GM23338 (cell line): ENCODE measurements around the gene OR6J1. TPM values are rescaled to one million over a fixed set of nuclear protein-coding genes. Genes with fewer than 3 reads are reported as not detected.

Experiments used
- ATAC-seq: fragments of 200-7000 bp; cut with Tn5 transposase; 3 replicates; pipeline ENCODE4 v1.9.1; 2020
- DNase-seq: peaks from one replicate; pipeline ENCODE4 v3.0.0-alpha.2; 2015; ENCODE audit warnings: low spot score
- H2AFZ ChIP-seq: fragments of 200-600 bp; sonication (generic); 2 replicates; pipeline ENCODE4 v1.8.0; 2016; ENCODE audit warnings: antibody characterized with exemption, mild to moderate bottlenecking, moderate library complexity
- H3F3A ChIP-seq: fragments of 200-600 bp; sonication (generic); replicated peaks from 2 replicates; pipeline ENCODE4 v1.8.0; 2017; ENCODE audit warnings: antibody characterized with exemption, mixed run types, low read depth
- H3K27ac ChIP-seq: fragments of 200-600 bp; sonication (generic); 2 replicates; pipeline ENCODE4 v1.6.1; 2016; ENCODE audit warnings: low read depth
- H3K27me3 ChIP-seq: fragments of 200-600 bp; sonication (generic); 2 replicates; pipeline ENCODE4 v1.8.0; 2016; ENCODE audit warnings: mild to moderate bottlenecking, mixed run types, moderate library complexity; ENCODE audit not compliant: insufficient read depth
- H3K36me3 ChIP-seq: fragments of 200-600 bp; sonication (generic); 2 replicates; pipeline ENCODE4 v1.8.0; 2016; ENCODE audit warnings: mild to moderate bottlenecking; ENCODE audit not compliant: insufficient read depth
- H3K4me1 ChIP-seq: fragments of 200-600 bp; sonication (generic); 2 replicates; pipeline ENCODE4 v1.8.0; 2016; ENCODE audit warnings: mild to moderate bottlenecking, moderate library complexity; ENCODE audit not compliant: insufficient read depth
- H3K4me2 ChIP-seq: fragments of 200-600 bp; sonication (generic); 2 replicates; pipeline ENCODE4 v1.7.1; 2017; ENCODE audit warnings: mixed run types
- H3K4me3 ChIP-seq: fragments of 200-600 bp; sonication (generic); 2 replicates; pipeline ENCODE4 v1.6.1; 2016; ENCODE audit warnings: mixed run types
- H3K79me2 ChIP-seq: fragments of 200-600 bp; sonication (generic); replicated peaks from 2 replicates; pipeline ENCODE4 v1.8.0; 2017; ENCODE audit warnings: mild to moderate bottlenecking; ENCODE audit not compliant: insufficient read depth
- H3K9me2 ChIP-seq: fragments of 200-600 bp; sonication (generic); 2 replicates; pipeline ENCODE4 v1.8.0; 2017; ENCODE audit not compliant: insufficient read depth
- H4K20me1 ChIP-seq: fragments of 200-600 bp; sonication (generic); replicated peaks from 2 replicates; pipeline ENCODE4 v1.8.0; 2017; ENCODE audit warnings: mild to moderate bottlenecking; ENCODE audit not compliant: insufficient read depth
- H3K27ac Mint-ChIP-seq: 2 replicates; pipeline ENCODE4 v1.8.0; 2020; ENCODE audit warnings: inconsistent platforms, mild to moderate bottlenecking, moderate library complexity, mixed read lengths
- H3K27me3 Mint-ChIP-seq: 3 replicates; pipeline ENCODE4 v1.8.0; 2022; ENCODE audit warnings: low read depth, mild to moderate bottlenecking, moderate library complexity, mixed read lengths, inconsistent platforms; ENCODE audit not compliant: insufficient read depth, poor library complexity
- H3K36me3 Mint-ChIP-seq: 3 replicates; pipeline ENCODE4 v1.8.0; 2021; ENCODE audit warnings: low read depth, mild to moderate bottlenecking, inconsistent platforms, moderate library complexity, mixed read lengths
- H3K4me1 Mint-ChIP-seq: 3 replicates; pipeline ENCODE4 v1.8.0; 2020; ENCODE audit warnings: mild to moderate bottlenecking, inconsistent platforms, mixed read lengths
- H3K4me3 Mint-ChIP-seq: 3 replicates; pipeline ENCODE4 v1.8.0; 2021; ENCODE audit warnings: moderate library complexity, mild to moderate bottlenecking, inconsistent platforms, mixed read lengths
- H3K9me3 Mint-ChIP-seq: 3 replicates; pipeline ENCODE4 v1.8.0; 2020; ENCODE audit warnings: moderate library complexity, mild to moderate bottlenecking, inconsistent platforms, mixed read lengths
- CTCF ChIP-seq, 2 experiments: fragments of 200-600 bp in 1 of 2; sonication (generic) in 1 of 2; conservative IDR thresholded peaks; 2 replicates each; pipeline versions ENCODE4 v1.5.1 to v1.6.1; 2016 to 2017; ENCODE audit warnings: antibody characterized with exemption in 2 of 2, low read depth in 2 of 2, mild to moderate bottlenecking in 2 of 2, moderate library complexity in 1 of 2
- EZH2phosphoT487 ChIP-seq: fragments of 200-600 bp; sonication (generic); IDR thresholded peaks from one replicate; pipeline ENCODE4 v1.8.1; 2018; ENCODE audit warnings: antibody characterized with exemption; ENCODE audit not compliant: unreplicated experiment
- JUNB ChIP-seq: IDR thresholded peaks from one replicate; pipeline ENCODE4 v1.6.1; 2016; ENCODE audit warnings: antibody characterized with exemption; ENCODE audit not compliant: unreplicated experiment
- NANOG ChIP-seq: IDR thresholded peaks from 2 replicates; pipeline ENCODE4 v1.6.1; 2016; ENCODE audit warnings: antibody characterized with exemption, borderline replicate concordance
- POLR2AphosphoS5 ChIP-seq: IDR thresholded peaks from 2 replicates; pipeline ENCODE4 v1.6.1; 2016; ENCODE audit warnings: antibody characterized with exemption, low read depth
- ZNF114 ChIP-seq: fragments of 250-450 bp; sonication (Bioruptor Pico); IDR thresholded peaks from 2 replicates; pipeline ENCODE4 v1.5.0; 2020; ENCODE audit warnings: mild to moderate bottlenecking, moderate library complexity
- polyA plus RNA-seq: library from polyadenylated mRNA; unstranded; fragments of >200 nt; fragmentation: Nextera tagmentation; extraction: Ambion mirVana; gene quantifications from 2 replicates; pipeline ENCODE4 v1.2.1, GENCODE V29; 2016
- total RNA-seq: library from RNA; depleted of rRNA; stranded (reverse); fragments of >200 nt; shearing (Covaris generic); gene quantifications from 2 replicates; pipeline ENCODE4 v1.2.3, GENCODE V29; 2014
- TF ChIP-seq, protein P1 (sequence below): IDR thresholded peaks from one replicate; pipeline ENCODE4 v1.6.1; 2018; ENCODE audit warnings: antibody characterized with exemption; ENCODE audit not compliant: unreplicated experiment
- TF ChIP-seq, protein P2 (sequence below): IDR thresholded peaks from 2 replicates; pipeline ENCODE4 v1.6.1; 2016; ENCODE audit warnings: antibody characterized with exemption
- TF ChIP-seq, protein P3 (sequence below): fragments of 250-450 bp; sonication (Bioruptor Pico); IDR thresholded peaks from 2 replicates; pipeline ENCODE4 v1.5.0; 2020; ENCODE audit warnings: mild to moderate bottlenecking, moderate library complexity

OR6J1 gene
- total and polyA plus RNA-seq, 2 experiments from 2014 or later, result not detected

DNA sequence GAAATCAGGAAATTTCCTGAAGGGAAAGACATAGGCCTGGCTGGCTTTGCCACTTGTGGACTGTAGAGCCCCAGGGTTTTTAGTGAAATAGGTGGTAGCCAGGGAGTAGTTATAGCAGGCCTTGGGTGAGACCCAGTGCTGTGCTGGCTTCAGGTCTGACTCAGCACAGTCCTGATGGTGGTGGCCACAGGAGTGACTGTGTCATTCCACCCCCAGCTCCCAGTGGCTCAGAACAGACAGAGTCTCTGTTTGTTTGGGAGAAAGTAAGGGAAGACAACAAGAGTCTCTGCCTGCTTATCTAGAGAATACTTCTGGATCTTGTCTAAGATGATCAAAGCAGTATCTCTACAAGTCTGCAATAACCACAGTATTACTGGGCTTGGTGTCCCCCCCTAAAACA, 27.5 kb upstream of the OR6J1 start (continued):
- no peak for TF ChIP-seq CTCF (conservative IDR thresholded peaks at IDR 0.05; ENCODE audit: low read depth in 2 of 2)
- TF ChIP-seq, protein P1, sequence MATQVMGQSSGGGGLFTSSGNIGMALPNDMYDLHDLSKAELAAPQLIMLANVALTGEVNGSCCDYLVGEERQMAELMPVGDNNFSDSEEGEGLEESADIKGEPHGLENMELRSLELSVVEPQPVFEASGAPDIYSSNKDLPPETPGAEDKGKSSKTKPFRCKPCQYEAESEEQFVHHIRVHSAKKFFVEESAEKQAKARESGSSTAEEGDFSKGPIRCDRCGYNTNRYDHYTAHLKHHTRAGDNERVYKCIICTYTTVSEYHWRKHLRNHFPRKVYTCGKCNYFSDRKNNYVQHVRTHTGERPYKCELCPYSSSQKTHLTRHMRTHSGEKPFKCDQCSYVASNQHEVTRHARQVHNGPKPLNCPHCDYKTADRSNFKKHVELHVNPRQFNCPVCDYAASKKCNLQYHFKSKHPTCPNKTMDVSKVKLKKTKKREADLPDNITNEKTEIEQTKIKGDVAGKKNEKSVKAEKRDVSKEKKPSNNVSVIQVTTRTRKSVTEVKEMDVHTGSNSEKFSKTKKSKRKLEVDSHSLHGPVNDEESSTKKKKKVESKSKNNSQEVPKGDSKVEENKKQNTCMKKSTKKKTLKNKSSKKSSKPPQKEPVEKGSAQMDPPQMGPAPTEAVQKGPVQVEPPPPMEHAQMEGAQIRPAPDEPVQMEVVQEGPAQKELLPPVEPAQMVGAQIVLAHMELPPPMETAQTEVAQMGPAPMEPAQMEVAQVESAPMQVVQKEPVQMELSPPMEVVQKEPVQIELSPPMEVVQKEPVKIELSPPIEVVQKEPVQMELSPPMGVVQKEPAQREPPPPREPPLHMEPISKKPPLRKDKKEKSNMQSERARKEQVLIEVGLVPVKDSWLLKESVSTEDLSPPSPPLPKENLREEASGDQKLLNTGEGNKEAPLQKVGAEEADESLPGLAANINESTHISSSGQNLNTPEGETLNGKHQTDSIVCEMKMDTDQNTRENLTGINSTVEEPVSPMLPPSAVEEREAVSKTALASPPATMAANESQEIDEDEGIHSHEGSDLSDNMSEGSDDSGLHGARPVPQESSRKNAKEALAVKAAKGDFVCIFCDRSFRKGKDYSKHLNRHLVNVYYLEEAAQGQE, result no peak
- TF ChIP-seq JUNB, result no peak

- no peaks in the 10 kb centered on the region for H3K27me3 ChIP-seq
- H3K79me2 ChIP-seq, result no peaks in the 10 kb centered on the region
- Mint-ChIP-seq H3K4me1 (peaks cover 1% of the 10 kb centered on the region; the same call in 2 of the 3 replicates), H3K27me3 (peaks cover 3% of the 10 kb centered on the region), H3K36me3 (no peaks in the 10 kb centered on the region), H3K4me3 (no peak overlapping the region), H3K27ac (no peak overlapping the region), H3K9me3 (no peaks in the 10 kb centered on the region; the same call in 2 of the 3 replicates)
- H4K20me1 ChIP-seq, result no peaks in the 10 kb centered on the region
- peaks cover 9% of the 10 kb centered on the region; the same call in 1 of the 2 replicates for H3K9me2 ChIP-seq
- H2AFZ ChIP-seq, result no peak overlapping the region
- H3K27ac ChIP-seq, result no peak overlapping the region
- H3K36me3 ChIP-seq, result no peaks in the 10 kb centered on the region
- no peak overlapping the region for H3K4me3 ChIP-seq
- H3F3A ChIP-seq, result no peaks in the 10 kb centered on the region
- DNase-seq (no peak), ATAC-seq (no peak)
- H3K4me1 ChIP-seq, result no peaks in the 10 kb centered on the region
- H3K4me2 ChIP-seq, result no peak overlapping the region
- TF ChIP-seq, protein P1, result no peak
- TF ChIP-seq EZH2phosphoT487, result no peak
- TF ChIP-seq, protein P2, sequence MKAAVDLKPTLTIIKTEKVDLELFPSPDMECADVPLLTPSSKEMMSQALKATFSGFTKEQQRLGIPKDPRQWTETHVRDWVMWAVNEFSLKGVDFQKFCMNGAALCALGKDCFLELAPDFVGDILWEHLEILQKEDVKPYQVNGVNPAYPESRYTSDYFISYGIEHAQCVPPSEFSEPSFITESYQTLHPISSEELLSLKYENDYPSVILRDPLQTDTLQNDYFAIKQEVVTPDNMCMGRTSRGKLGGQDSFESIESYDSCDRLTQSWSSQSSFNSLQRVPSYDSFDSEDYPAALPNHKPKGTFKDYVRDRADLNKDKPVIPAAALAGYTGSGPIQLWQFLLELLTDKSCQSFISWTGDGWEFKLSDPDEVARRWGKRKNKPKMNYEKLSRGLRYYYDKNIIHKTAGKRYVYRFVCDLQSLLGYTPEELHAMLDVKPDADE, result no peak
- TF ChIP-seq, protein P3, sequence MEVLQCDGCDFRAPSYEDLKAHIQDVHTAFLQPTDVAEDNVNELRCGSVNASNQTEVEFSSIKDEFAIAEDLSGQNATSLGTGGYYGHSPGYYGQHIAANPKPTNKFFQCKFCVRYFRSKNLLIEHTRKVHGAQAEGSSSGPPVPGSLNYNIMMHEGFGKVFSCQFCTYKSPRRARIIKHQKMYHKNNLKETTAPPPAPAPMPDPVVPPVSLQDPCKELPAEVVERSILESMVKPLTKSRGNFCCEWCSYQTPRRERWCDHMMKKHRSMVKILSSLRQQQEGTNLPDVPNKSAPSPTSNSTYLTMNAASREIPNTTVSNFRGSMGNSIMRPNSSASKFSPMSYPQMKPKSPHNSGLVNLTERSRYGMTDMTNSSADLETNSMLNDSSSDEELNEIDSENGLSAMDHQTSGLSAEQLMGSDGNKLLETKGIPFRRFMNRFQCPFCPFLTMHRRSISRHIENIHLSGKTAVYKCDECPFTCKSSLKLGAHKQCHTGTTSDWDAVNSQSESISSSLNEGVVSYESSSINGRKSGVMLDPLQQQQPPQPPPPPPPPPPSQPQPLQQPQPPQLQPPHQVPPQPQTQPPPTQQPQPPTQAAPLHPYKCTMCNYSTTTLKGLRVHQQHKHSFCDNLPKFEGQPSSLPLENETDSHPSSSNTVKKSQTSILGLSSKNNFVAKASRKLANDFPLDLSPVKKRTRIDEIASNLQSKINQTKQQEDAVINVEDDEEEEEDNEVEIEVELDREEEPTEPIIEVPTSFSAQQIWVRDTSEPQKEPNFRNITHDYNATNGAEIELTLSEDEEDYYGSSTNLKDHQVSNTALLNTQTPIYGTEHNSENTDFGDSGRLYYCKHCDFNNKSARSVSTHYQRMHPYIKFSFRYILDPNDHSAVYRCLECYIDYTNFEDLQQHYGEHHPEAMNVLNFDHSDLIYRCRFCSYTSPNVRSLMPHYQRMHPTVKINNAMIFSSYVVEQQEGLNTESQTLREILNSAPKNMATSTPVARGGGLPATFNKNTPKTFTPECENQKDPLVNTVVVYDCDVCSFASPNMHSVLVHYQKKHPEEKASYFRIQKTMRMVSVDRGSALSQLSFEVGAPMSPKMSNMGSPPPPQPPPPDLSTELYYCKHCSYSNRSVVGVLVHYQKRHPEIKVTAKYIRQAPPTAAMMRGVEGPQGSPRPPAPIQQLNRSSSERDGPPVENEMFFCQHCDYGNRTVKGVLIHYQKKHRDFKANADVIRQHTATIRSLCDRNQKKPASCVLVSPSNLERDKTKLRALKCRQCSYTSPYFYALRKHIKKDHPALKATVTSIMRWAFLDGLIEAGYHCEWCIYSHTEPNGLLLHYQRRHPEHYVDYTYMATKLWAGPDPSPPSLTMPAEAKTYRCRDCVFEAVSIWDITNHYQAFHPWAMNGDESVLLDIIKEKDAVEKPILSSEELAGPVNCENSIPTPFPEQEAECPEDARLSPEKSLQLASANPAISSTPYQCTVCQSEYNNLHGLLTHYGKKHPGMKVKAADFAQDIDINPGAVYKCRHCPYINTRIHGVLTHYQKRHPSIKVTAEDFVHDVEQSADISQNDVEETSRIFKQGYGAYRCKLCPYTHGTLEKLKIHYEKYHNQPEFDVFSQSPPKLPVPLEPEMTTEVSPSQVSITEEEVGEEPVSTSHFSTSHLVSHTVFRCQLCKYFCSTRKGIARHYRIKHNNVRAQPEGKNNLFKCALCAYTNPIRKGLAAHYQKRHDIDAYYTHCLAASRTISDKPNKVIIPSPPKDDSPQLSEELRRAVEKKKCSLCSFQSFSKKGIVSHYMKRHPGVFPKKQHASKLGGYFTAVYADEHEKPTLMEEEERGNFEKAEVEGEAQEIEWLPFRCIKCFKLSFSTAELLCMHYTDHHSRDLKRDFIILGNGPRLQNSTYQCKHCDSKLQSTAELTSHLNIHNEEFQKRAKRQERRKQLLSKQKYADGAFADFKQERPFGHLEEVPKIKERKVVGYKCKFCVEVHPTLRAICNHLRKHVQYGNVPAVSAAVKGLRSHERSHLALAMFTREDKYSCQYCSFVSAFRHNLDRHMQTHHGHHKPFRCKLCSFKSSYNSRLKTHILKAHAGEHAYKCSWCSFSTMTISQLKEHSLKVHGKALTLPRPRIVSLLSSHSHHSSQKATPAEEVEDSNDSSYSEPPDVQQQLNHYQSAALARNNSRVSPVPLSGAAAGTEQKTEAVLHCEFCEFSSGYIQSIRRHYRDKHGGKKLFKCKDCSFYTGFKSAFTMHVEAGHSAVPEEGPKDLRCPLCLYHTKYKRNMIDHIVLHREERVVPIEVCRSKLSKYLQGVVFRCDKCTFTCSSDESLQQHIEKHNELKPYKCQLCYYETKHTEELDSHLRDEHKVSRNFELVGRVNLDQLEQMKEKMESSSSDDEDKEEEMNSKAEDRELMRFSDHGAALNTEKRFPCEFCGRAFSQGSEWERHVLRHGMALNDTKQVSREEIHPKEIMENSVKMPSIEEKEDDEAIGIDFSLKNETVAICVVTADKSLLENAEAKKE, result no peak
- no peak for TF ChIP-seq NANOG
- TF ChIP-seq ZNF114 (CRISPR knock-in tag), result no peak
- no peak for TF ChIP-seq POLR2AphosphoS5
- no peak for TF ChIP-seq JUNB
Measured at GRCh38 chr14:22668863-22669262, 24.7 kb upstream of the OR6J1 start.
